Choroid plexus epithelial cell (primary cell): ENCODE data around the gene WNT3A.
A peak's percentile ranks its signal among the peaks of the same experiment; 100 is the strongest.
"Not testable (repeated sequence)": the region's sequence is repeated elsewhere in the genome, so short reads cannot be mapped to it uniquely, and the experiment has no call there.

Experiments
- DNase-seq: peaks from one replicate; pipeline ENCODE4 v3.0.0-alpha.2; 2010; ENCODE audit warnings: low read depth
- H3K4me3 ChIP-seq: 2 replicates; pipeline ENCODE4 v1.5.1; 2011; ENCODE audit warnings: low read depth, mild to moderate bottlenecking, control low read depth, low read length, moderate library complexity
- CTCF ChIP-seq: conservative IDR thresholded peaks from 2 replicates; pipeline ENCODE4 v1.5.1; 2011; ENCODE audit warnings: low read depth, mild to moderate bottlenecking, control low read depth, inconsistent platforms, low read length, moderate library complexity

The WNT3A gene

GRCh38 chr1:227972843-227973374, 33.9 kb upstream of the WNT3A start:
- H3K4me3 ChIP-seq = not testable (repeated sequence)
- peak; percentile 49 for DNase-seq

DNA sequence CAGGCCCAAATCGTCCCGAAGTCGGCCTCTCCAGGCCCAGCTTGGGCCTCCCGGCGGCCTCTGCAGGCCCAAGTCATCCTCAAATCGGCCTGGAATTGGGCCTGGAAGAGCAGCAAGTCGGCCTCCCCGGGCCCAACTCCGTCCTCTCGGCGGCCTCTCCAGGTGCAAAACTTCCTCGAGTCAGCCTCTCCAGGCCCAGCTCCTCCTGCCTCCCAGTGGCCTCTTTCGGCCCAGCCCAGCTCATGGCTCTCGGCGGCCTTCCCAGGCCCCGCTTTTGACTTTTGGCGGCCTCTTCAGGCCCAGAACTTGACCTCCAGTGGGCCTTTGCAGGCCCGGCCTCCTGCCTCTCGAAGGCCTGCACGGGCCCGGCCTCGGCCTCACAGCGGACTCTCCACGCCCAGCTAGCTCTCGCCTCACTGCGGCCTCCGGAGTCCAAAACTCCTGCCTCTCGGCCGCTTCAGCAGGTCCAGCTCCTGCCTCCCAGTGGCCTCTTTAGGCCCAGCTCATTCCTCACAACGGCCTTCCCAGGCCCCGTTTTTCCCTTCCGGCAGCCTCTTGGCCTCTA, 33.0 kb upstream of the WNT3A start:
- not testable (repeated sequence) for H3K4me3 ChIP-seq, DNase-seq

- not testable (repeated sequence) for DNase-seq
Measured at GRCh38 chr1:227975583-227976283, 31.1 kb upstream of the WNT3A start.

GRCh38 chr1:227987181-227987580, 19.6 kb upstream of the WNT3A start:
- H3K4me3 ChIP-seq = no peak overlapping the region
- no peak for TF ChIP-seq CTCF
- no peak for DNase-seq

More at GRCh38 chr1:227975583-227976283, 31.1 kb upstream of the WNT3A start:
- H3K4me3 ChIP-seq = not testable (repeated sequence)

GRCh38 chr1:227994632-227995300, 12.0 kb upstream of the WNT3A start:
- TF ChIP-seq CTCF = no peak
- no peak overlapping the region for H3K4me3 ChIP-seq

DNA sequence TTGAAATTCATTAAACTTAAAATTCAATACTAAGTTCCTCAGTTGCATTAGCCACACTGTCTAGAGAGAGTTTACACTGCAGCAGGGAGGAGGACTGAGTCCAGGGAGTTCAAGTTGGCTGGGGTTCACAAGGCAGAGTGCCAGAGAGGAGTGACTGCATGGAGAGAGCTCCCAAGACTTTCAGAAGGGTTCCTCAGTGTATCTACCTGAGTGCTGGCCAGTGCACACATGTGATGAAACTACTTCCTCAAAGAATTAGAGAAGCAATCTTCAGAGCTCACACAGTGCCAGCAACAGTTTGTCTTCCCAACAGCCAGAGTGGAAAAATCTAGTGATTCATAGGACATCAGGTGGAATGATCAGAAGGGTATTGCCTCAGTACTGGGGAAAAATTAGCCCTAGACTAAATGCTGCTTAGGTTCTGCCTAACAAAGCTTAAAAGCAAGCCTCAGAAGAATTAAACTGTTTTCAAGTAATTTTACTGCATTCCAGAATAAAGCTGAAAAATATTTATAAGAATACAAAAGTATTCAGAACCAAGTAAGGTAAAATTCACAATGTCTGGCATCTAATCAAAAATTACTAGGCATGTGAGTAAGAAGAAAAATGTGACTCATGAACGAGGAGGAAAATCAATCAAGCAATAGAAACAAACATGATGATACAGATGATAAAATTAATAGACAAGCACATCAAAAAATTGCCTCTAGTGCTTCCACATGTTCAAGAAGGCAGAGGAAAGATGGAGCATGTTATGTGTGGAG, 10.4 kb upstream of the WNT3A start:
- TF ChIP-seq CTCF = no peak
- H3K4me3 ChIP-seq = no peak overlapping the region
- no peak for DNase-seq

More at GRCh38 chr1:227994632-227995300, 12.0 kb upstream of the WNT3A start:
- no peak for DNase-seq

GRCh38 chr1:227998374-227999055, 8.3 kb upstream of the WNT3A start:
- TF ChIP-seq CTCF = no peak
- DNase-seq = no peak
- H3K4me3 ChIP-seq = no peak overlapping the region
